DOHH2 (cell line): ENCODE data around the gene TCERG1.

Experiments
- EZH2phosphoT487 ChIP-seq: fragments of 200-600 bp; sonication (generic); IDR thresholded peaks from 2 replicates; pipeline ENCODE4 v1.6.1; 2017; ENCODE audit warnings: borderline replicate concordance, mild to moderate bottlenecking, antibody characterized with exemption, low read length, moderate library complexity, mixed read lengths
- TF ChIP-seq, protein P1 (sequence below): fragments of 200-600 bp; sonication (generic); IDR thresholded peaks from one replicate; pipeline ENCODE4 v1.5.1; 2014; ENCODE audit warnings: antibody characterized with exemption, mild to moderate bottlenecking, low read depth, low read length; ENCODE audit not compliant: poor library complexity, severe bottlenecking

DNA sequence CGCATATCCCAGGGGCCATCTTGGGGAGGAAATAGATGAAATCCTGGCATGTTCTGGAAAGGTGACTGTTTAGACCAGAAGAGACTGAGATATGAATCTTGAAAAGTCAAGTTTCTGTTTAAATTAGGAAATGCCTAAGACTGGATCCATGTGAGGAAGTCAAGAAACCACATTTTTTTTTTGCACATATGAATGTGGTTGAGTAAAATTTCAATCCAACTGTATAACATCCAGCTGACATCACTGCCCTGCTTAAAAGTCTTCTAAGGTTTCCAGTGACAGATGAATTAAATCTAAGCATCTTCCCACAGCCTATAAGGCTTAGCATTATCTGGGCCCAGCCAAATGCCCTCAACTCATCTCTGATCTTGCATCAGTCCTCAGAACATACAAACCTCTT, 47.7 kb upstream of the TCERG1 start:
- no peak for TF ChIP-seq EZH2phosphoT487
- TF ChIP-seq, protein P1, sequence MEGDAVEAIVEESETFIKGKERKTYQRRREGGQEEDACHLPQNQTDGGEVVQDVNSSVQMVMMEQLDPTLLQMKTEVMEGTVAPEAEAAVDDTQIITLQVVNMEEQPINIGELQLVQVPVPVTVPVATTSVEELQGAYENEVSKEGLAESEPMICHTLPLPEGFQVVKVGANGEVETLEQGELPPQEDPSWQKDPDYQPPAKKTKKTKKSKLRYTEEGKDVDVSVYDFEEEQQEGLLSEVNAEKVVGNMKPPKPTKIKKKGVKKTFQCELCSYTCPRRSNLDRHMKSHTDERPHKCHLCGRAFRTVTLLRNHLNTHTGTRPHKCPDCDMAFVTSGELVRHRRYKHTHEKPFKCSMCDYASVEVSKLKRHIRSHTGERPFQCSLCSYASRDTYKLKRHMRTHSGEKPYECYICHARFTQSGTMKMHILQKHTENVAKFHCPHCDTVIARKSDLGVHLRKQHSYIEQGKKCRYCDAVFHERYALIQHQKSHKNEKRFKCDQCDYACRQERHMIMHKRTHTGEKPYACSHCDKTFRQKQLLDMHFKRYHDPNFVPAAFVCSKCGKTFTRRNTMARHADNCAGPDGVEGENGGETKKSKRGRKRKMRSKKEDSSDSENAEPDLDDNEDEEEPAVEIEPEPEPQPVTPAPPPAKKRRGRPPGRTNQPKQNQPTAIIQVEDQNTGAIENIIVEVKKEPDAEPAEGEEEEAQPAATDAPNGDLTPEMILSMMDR, result no peak
